Activated naive CD4-positive, alpha-beta T cell treated with anti-CD3 and anti-CD28 coated beads for 36 hours (primary cell): ENCODE data around the gene WRAP73. TPM values are rescaled to one million over a fixed set of nuclear protein-coding genes. Genes with fewer than 3 reads are reported as not detected.

Experiments used
- CTCF ChIA-PET: fragments of 350-600 bp; sonication (Branson Sonifier 250); formaldehyde crosslinking; loops from one replicate; lab custom pipeline; 2021; ENCODE audit warnings: antibody characterized with exemption; lab: Charles Lee
- DNase-seq: peaks from one replicate; pipeline ENCODE4 v3.0.0-alpha.2; 2020
- H3K27ac Mint-ChIP-seq: one replicate; pipeline ENCODE4 v1.8.0; 2021; ENCODE audit warnings: mild to moderate bottlenecking, mixed read lengths
- H3K27me3 Mint-ChIP-seq: one replicate; pipeline ENCODE4 v1.8.0; 2021; ENCODE audit warnings: low read depth, mixed read lengths
- H3K36me3 Mint-ChIP-seq: one replicate; pipeline ENCODE4 v1.8.0; 2021; ENCODE audit warnings: low read depth, mixed read lengths
- H3K4me1 Mint-ChIP-seq: one replicate; pipeline ENCODE4 v1.8.0; 2021; ENCODE audit warnings: low read depth, mixed read lengths
- H3K4me3 Mint-ChIP-seq: one replicate; pipeline ENCODE4 v1.8.0; 2021; ENCODE audit warnings: mild to moderate bottlenecking, moderate library complexity, mixed read lengths
- H3K9me3 Mint-ChIP-seq: one replicate; pipeline ENCODE4 v1.8.0; 2021; ENCODE audit warnings: mixed read lengths
- intact Hi-C: fragments of 100-400 bp; cut with micrococcal nuclease; formaldehyde crosslinking; loops from one replicate; pipeline ENCODE4 v1.15.1; 2023
- total RNA-seq, 2 experiments: library from RNA; stranded (reverse); gene quantifications; one replicate each; pipeline ENCODE4 v1.2.3, GENCODE V29; 2021

The WRAP73 gene
- total RNA-seq, 2 experiments from 2014 or later = 32.4 to 35.4 TPM

- Mint-ChIP-seq H3K36me3 (no peaks in the 10 kb centered on the region), H3K27me3 (no peaks in the 10 kb centered on the region), H3K27ac (no peak overlapping the region), H3K4me3 (no peak overlapping the region), H3K9me3 (no peaks in the 10 kb centered on the region), H3K4me1 (no peaks in the 10 kb centered on the region)
- CTCF ChIA-PET = no interaction called here
- intact Hi-C loops = no loop called here
- DNase-seq = no peak
These were observed 39.3 kb upstream of the WRAP73 start for GRCh38 chr1:3689138-3689750.

GRCh38 chr1:3688356-3689137 is 38.6 kb upstream of the WRAP73 start:
- H3K27ac Mint-ChIP-seq = no peak overlapping the region
- DNase-seq = no peak
- no peak overlapping the region for H3K4me3 Mint-ChIP-seq
- no peaks in the 10 kb centered on the region for H3K9me3 Mint-ChIP-seq
- intact Hi-C loops = no loop called here
- no peaks in the 10 kb centered on the region for H3K27me3 Mint-ChIP-seq
- CTCF ChIA-PET = no interaction called here
- H3K4me1 Mint-ChIP-seq = no peaks in the 10 kb centered on the region
- H3K36me3 Mint-ChIP-seq = no peaks in the 10 kb centered on the region

- H3K9me3 Mint-ChIP-seq = no peaks in the 10 kb centered on the region
- DNase-seq = no peak
- no peaks in the 10 kb centered on the region for H3K4me1 Mint-ChIP-seq
- H3K36me3 Mint-ChIP-seq = no peaks in the 10 kb centered on the region
- CTCF ChIA-PET = no interaction called here
- intact Hi-C loops = no loop called here
- no peaks in the 10 kb centered on the region for H3K27me3 Mint-ChIP-seq
- H3K4me3 Mint-ChIP-seq = no peak overlapping the region
- H3K27ac Mint-ChIP-seq = no peak overlapping the region
These were observed 37.6 kb upstream of the WRAP73 start for GRCh38 chr1:3687504-3687903.

GRCh38 chr1:3685906-3686305 is 36.0 kb upstream of the WRAP73 start:
- Mint-ChIP-seq H3K4me1 (no peaks in the 10 kb centered on the region), H3K4me3 (no peak overlapping the region), H3K36me3 (no peaks in the 10 kb centered on the region), H3K9me3 (no peaks in the 10 kb centered on the region), H3K27ac (no peak overlapping the region), H3K27me3 (no peaks in the 10 kb centered on the region)
- no peak for DNase-seq
- intact Hi-C loops = no loop called here
- CTCF ChIA-PET = interaction anchor here (1.8 kb wide), 1 partner anchor 9 kb away, joined by 4 read pairs; no protein-coding TSS in a partner anchor

- Mint-ChIP-seq H3K27ac (no peak overlapping the region), H3K36me3 (no peaks in the 10 kb centered on the region), H3K9me3 (no peaks in the 10 kb centered on the region), H3K4me1 (no peaks in the 10 kb centered on the region), H3K27me3 (no peaks in the 10 kb centered on the region), H3K4me3 (no peak overlapping the region)
- CTCF ChIA-PET = interaction anchor here (1.8 kb wide), 1 partner anchor 10 kb away, joined by 4 read pairs; no protein-coding TSS in a partner anchor
- no peak for DNase-seq
- intact Hi-C loops = no loop called here
These were observed 35.3 kb upstream of the WRAP73 start for GRCh38 chr1:3685222-3685621.

GRCh38 chr1:3683992-3684391 is 34.1 kb upstream of the WRAP73 start:
- H3K27ac Mint-ChIP-seq = no peak overlapping the region
- H3K27me3 Mint-ChIP-seq = peaks cover 7% of the 10 kb centered on the region
- H3K36me3 Mint-ChIP-seq = no peaks in the 10 kb centered on the region
- peaks cover 10% of the 10 kb centered on the region for H3K4me1 Mint-ChIP-seq
- intact Hi-C loops = no loop called here
- CTCF ChIA-PET = no interaction called here
- no peak for DNase-seq
- no peaks in the 10 kb centered on the region for H3K9me3 Mint-ChIP-seq
- no peak overlapping the region for H3K4me3 Mint-ChIP-seq

GRCh38 chr1:3683197-3683596 is 33.3 kb upstream of the WRAP73 start:
- peaks cover 12% of the 10 kb centered on the region for H3K4me1 Mint-ChIP-seq
- H3K27me3 Mint-ChIP-seq = peaks cover 7% of the 10 kb centered on the region
- H3K36me3 Mint-ChIP-seq = no peaks in the 10 kb centered on the region
- DNase-seq = no peak
- CTCF ChIA-PET = no interaction called here
- no peaks in the 10 kb centered on the region for H3K9me3 Mint-ChIP-seq
- H3K4me3 Mint-ChIP-seq = no peak overlapping the region
- intact Hi-C loops = no loop called here
- H3K27ac Mint-ChIP-seq = no peak overlapping the region

- H3K27me3 Mint-ChIP-seq = peaks cover 7% of the 10 kb centered on the region
- DNase-seq = no peak
- H3K4me3 Mint-ChIP-seq = no peak overlapping the region
- CTCF ChIA-PET = no interaction called here
- no peaks in the 10 kb centered on the region for H3K36me3 Mint-ChIP-seq
- H3K27ac Mint-ChIP-seq = no peak overlapping the region
- H3K4me1 Mint-ChIP-seq = peaks cover 21% of the 10 kb centered on the region
- H3K9me3 Mint-ChIP-seq = no peaks in the 10 kb centered on the region
- intact Hi-C loops = no loop called here
These were observed 32.2 kb upstream of the WRAP73 start for GRCh38 chr1:3681898-3682806.

GRCh38 chr1:3681231-3681897 is 31.5 kb upstream of the WRAP73 start:
- H3K27me3 Mint-ChIP-seq = peaks cover 7% of the 10 kb centered on the region

GRCh38 chr1:3680488-3681230 is 30.8 kb upstream of the WRAP73 start:
- Mint-ChIP-seq H3K4me3 (no peak overlapping the region), H3K36me3 (no peaks in the 10 kb centered on the region)
- CTCF ChIA-PET = no interaction called here

More at GRCh38 chr1:3681231-3681897, 31.5 kb upstream of the WRAP73 start:
- Mint-ChIP-seq H3K4me1 (peaks cover 24% of the 10 kb centered on the region), H3K4me3 (no peak overlapping the region), H3K36me3 (no peaks in the 10 kb centered on the region), H3K9me3 (no peaks in the 10 kb centered on the region), H3K27ac (no peak overlapping the region)
- intact Hi-C loops = no loop called here
- CTCF ChIA-PET = no interaction called here
- no peak for DNase-seq

GRCh38 chr1:3679799-3680453 is 30.0 kb upstream of the WRAP73 start:
- Mint-ChIP-seq H3K9me3 (no peaks in the 10 kb centered on the region), H3K36me3 (no peaks in the 10 kb centered on the region), H3K4me3 (no peak overlapping the region), H3K27ac (no peak overlapping the region), H3K4me1 (peaks cover 24% of the 10 kb centered on the region), H3K27me3 (peaks cover 7% of the 10 kb centered on the region)
- no peak for DNase-seq
- CTCF ChIA-PET = no interaction called here
- intact Hi-C loops = no loop called here

More at GRCh38 chr1:3680488-3681230, 30.8 kb upstream of the WRAP73 start:
- peaks cover 24% of the 10 kb centered on the region for H3K4me1 Mint-ChIP-seq
- H3K27me3 Mint-ChIP-seq = peaks cover 7% of the 10 kb centered on the region
- DNase-seq = no peak
- intact Hi-C loops = no loop called here
- H3K27ac Mint-ChIP-seq = no peak overlapping the region
- no peaks in the 10 kb centered on the region for H3K9me3 Mint-ChIP-seq
